Ishikawa (cell line): Measurements from ENCODE around the gene SACM1L.

ENCODE experiments used
- CEBPB ChIP-seq: IDR thresholded peaks from 2 replicates; pipeline ENCODE4 v1.6.1; 2012
- EGR1 ChIP-seq: IDR thresholded peaks from 2 replicates; pipeline ENCODE4 v1.6.1; 2012
- EP300 ChIP-seq: IDR thresholded peaks from 2 replicates; pipeline ENCODE4 v1.6.1; 2012; ENCODE audit warnings: borderline replicate concordance
- FOXM1 ChIP-seq: IDR thresholded peaks from 2 replicates; pipeline ENCODE4 v1.6.1; 2012; ENCODE audit warnings: low read depth, borderline replicate concordance
- RAD21 ChIP-seq: IDR thresholded peaks from 2 replicates; pipeline ENCODE4 v1.6.1; 2012; ENCODE audit warnings: low read depth
- TAF1 ChIP-seq: IDR thresholded peaks from 2 replicates; pipeline ENCODE4 v1.6.1; 2012; ENCODE audit warnings: low read depth, mild to moderate bottlenecking
- TCF12 ChIP-seq: IDR thresholded peaks from 2 replicates; pipeline ENCODE4 v1.6.1; 2012; ENCODE audit warnings: low read depth
- TEAD4 ChIP-seq: IDR thresholded peaks from 2 replicates; pipeline ENCODE4 v1.6.1; 2012
- YY1 ChIP-seq: IDR thresholded peaks from 2 replicates; pipeline ENCODE4 v1.6.1; 2012; ENCODE audit warnings: low read depth
- TF ChIP-seq, protein P1 (sequence below): IDR thresholded peaks from 2 replicates; pipeline ENCODE4 v1.6.1; 2012; ENCODE audit warnings: low read depth, mild to moderate bottlenecking
- TF ChIP-seq, protein P2 (sequence below): IDR thresholded peaks from 2 replicates; pipeline ENCODE4 v1.6.1; 2012
- TF ChIP-seq, protein P3 (sequence below): IDR thresholded peaks from 2 replicates; pipeline ENCODE4 v1.6.1; 2012

DNA sequence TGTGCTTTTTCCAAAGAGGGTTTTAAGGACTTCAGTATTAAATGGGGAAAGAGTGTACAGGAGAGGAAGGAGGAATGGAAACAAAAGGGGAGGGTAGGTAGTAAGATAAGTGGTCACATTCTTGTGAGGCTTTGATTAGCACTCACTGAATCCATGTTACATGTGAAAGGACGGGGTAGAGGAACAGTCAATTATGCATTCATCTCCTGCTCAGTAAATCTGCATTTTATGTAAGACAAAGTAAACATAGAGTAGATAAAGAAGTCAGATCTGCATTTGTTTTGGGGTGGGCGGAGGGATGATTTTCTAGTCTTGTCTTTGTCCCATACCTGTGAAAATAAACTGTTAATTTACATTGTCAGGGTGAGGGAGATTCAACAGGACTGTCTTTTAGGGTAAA is 50.8 kb downstream of the SACM1L start:
- TF ChIP-seq, protein P1, sequence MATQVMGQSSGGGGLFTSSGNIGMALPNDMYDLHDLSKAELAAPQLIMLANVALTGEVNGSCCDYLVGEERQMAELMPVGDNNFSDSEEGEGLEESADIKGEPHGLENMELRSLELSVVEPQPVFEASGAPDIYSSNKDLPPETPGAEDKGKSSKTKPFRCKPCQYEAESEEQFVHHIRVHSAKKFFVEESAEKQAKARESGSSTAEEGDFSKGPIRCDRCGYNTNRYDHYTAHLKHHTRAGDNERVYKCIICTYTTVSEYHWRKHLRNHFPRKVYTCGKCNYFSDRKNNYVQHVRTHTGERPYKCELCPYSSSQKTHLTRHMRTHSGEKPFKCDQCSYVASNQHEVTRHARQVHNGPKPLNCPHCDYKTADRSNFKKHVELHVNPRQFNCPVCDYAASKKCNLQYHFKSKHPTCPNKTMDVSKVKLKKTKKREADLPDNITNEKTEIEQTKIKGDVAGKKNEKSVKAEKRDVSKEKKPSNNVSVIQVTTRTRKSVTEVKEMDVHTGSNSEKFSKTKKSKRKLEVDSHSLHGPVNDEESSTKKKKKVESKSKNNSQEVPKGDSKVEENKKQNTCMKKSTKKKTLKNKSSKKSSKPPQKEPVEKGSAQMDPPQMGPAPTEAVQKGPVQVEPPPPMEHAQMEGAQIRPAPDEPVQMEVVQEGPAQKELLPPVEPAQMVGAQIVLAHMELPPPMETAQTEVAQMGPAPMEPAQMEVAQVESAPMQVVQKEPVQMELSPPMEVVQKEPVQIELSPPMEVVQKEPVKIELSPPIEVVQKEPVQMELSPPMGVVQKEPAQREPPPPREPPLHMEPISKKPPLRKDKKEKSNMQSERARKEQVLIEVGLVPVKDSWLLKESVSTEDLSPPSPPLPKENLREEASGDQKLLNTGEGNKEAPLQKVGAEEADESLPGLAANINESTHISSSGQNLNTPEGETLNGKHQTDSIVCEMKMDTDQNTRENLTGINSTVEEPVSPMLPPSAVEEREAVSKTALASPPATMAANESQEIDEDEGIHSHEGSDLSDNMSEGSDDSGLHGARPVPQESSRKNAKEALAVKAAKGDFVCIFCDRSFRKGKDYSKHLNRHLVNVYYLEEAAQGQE: no peak
- TF ChIP-seq TAF1 (no peak), EGR1 (no peak), EP300 (no peak), TCF12 (no peak), CEBPB (no peak), TEAD4 (no peak), RAD21 (no peak), YY1 (no peak), FOXM1 (no peak)
- TF ChIP-seq, protein P2, sequence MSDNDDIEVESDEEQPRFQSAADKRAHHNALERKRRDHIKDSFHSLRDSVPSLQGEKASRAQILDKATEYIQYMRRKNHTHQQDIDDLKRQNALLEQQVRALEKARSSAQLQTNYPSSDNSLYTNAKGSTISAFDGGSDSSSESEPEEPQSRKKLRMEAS: no peak
- TF ChIP-seq, protein P3, sequence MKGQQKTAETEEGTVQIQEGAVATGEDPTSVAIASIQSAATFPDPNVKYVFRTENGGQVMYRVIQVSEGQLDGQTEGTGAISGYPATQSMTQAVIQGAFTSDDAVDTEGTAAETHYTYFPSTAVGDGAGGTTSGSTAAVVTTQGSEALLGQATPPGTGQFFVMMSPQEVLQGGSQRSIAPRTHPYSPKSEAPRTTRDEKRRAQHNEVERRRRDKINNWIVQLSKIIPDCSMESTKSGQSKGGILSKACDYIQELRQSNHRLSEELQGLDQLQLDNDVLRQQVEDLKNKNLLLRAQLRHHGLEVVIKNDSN: no peak
